NCI-H1092 treated with DMSO at 0.1 percent for 48 hours (cell line): Measurements from ENCODE around the gene FMN2.

Source experiments
- DNase-seq: peaks from one replicate; lab custom pipeline; 2025; lab: John Stamatoyannopoulos, UW

FMN2 gene

DNA sequence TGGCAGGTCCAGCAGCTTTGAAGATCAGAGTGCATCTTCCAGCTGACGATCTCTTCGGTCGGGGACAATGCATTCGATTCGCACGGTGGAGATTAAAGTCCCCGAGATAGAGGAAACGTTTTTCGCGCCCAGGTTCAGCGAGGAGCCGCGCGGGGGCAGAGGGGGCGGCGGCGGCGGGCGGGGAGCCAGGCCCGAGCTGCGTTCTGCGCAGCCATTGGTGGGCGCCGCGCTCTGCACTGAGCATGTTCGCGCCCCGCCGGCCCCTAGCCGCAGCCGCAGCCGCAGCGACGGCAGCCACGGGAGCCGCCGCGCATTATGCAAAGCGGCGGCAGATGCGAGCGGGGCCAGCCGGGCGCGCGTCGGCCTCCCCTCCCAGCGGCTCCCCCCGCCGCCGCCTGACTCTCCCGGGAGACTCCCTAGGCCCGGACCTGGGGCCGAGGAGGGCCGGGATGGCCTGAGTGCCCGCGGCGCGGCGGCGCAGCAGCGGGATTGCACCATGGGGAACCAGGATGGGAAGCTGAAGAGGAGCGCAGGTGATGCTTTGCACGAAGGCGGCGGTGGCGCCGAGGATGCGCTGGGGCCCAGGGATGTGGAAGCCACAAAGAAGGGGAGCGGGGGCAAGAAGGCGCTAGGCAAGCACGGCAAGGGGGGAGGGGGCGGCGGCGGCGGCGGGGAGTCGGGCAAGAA, at the start of gene FMN2:
TSS of gene FMN2 (plus strand) at position 270 of the 687 bp plus-strand sequence. CDS start at position 497, 227 bp downstream.
- peak; percentile 93 for DNase-seq

DNA sequence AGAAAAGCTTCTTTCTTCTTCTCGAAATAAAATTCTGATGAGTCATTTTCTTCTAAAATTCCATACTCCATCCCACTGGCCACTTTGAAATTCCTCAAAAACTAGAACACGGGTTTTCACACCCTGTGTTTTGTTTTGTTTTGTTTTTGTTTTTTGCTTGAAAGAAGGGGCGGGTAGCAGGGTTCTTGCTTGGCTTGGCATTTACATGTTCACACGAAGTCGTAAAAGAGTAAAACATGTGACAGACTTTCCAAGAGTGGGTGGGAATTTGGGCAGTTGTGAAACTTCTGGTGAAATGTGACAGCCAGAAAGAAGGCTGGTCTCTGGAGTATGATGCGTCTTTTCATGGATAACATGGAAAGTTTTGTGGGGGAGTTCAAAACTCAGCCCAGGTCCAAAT, 47.1 kb upstream of the FMN2 start:
- no peak for DNase-seq

DNA sequence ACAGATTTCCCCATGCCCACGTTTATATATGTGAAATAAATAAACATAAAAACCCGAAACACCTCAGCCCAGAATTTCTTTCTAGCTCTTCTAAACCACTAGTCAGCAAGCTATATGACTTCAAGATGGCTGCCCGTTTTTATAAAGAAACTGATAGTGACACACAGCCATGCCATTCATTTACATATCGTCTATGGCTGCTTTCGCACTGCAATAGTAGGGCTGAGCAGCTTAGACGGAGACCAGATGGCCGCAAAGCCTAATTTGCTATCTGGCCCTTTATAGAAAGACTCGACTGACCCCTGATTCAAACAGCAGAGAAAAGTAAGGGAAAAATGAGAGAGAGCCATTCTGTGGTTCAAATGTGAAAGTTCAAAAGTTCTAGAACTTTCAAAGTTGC, 45.7 kb upstream of the FMN2 start:
- DNase-seq: no peak

DNA sequence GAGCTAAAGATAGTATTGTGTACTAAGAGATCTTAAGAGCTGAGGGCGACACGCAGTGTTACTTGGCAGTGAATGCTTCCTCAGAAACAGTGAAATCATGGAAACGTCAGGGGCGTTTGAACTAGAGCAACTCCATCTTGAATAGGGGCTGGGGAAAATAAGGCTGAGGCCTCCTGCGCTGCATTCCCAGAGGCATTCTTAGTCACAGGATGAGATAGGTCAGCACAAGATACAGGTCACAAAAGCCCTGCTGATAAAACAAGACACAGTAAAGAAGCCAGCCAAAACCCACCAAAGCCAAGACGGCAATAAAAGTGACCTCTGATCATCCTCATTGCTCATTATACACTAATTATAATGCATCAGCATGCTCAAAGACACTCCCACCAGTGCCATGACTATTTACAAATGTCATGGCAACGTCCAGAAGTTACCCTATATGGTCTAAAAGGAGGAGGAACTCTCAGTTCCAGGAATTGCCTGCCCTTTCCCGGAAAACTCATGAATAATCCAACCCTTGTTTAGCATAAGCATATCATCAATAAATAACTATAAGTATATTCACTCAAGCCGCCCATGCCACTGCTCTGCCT, 37.5 kb upstream of the FMN2 start:
- no peak for DNase-seq

DNA sequence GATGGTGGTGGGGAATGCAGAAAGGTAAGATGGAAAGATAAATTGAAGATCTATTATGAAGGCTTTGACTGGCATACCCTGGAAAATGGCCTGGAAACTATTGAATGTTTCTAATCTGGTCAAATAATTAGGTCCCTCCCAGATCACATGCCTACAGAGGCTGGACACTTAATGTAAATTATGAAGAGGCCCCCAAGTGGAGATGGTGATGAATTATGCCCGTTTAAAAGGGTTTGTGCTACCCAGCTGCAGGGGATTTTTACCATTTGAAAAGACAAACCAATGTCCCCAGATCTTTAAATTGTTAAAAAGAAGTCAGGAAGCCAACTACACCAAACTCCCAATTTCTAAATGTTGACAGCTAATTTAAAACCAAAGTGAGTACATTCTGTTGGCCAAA, 35.7 kb upstream of the FMN2 start:
- DNase-seq: no peak

DNA sequence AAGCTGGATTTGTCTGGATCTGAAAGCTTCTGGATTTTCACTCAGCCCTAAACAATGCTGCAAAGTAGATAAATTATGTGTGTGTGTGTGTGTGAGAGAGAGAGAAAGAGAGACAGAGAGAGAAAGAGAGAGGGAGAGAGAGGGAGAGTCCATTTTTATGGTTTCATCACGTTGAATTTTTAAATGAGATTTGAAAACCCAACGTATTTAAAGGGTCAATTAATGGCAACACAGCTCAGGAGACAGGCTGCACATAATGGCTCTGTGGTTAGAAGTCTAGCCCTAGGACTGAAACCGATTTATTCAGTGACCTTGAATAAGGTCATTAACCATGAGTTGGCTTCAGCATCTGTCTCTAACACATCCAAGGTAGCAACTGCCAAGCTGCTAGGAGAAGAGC, 35.3 kb upstream of the FMN2 start:
- DNase-seq: peak; percentile 55

DNA sequence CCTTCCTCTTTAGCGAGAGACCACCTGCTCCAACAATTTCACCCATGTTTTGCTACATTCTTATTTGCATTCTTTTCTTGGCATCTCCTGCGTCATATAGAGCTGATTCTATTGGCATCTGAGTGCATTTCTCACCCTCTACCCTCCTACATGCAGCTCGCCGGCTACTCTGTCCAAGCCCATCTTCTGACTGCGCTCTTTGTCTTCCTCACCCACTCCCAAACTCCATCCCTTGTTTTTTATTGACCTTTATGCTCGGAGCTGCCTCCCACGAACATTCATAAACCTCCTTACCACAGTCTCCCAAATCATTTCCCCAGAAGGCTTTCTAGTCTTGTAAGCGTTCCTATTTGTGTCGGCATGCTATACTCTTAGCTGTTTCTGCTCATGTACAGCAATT, 33.6 kb upstream of the FMN2 start:
- no peak for DNase-seq

DNA sequence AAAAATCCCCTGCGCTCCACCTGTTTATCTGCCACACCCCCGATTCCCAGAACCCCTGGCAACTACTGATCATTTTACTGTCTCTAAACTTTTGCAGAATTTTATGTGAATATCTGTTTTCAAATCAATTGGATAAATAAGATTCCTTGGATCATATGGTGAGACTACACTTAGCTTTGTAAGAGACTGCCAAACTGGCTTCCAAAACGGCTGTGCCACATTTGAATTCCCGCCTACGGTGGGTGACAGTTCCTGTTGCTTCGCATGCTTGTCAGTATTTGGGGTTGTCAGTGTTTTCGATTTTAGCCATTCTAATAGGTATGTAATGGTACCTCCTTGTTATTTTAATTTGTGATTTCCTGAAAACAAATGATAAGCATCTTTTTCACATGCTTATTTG, 22.7 kb upstream of the FMN2 start:
- no peak for DNase-seq

DNA sequence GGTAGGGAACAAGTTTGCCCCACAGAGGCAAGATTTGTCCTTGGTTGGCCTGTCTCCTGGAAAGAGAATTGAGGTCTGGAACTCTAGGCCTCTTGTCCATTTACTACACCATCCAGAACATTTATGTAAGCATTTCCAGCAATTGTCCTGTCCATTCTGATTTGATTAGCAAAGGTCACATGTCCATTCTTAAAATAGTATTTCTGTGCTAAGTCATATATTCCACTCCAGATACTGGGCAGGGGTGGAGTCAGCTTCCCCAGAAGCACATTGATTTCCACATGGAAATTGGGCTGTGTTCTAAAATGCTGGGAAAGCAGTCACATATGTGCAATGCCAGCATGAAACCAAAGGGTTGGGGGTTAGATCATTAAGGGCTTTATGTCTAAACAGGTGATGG, 21.5 kb upstream of the FMN2 start:
- DNase-seq: no peak

DNA sequence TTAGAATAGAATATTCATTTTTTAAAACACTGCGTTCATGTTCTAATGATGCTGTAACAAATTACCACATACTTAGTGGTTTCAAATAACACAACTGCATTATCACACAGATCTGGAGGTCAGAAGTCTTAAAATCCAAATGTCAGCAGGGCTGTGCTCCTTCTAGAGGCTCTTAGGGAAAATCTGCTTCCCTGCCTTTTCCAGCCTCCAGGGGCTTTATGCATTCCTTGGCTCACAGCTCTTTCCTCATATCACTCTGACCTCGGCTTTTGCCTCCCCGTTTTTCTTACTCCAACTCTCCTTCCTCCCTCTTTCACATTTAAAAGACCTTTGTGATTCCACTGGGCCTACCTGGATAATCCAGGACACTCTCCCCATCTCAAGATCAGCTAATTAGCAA, 18.6 kb upstream of the FMN2 start:
- no peak for DNase-seq

DNA sequence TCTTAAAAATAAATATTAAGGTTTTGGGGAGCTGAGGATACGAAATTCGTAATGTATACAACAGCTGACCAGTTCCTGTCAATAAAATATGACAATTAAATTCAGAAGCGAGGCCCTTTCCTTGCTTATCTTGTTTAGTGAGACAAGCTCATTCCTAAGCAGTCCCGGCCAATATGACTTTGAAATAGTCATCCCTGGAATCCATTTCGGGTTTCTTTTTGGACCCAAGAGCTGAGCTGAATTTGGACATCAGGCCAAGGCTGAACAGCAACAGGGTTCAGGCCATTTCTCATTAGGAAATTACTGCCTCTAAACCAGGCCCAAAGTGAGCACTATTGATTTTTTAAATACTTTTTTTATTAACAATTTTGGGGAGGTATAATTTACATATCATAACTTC, 17.3 kb upstream of the FMN2 start:
- no peak for DNase-seq

DNA sequence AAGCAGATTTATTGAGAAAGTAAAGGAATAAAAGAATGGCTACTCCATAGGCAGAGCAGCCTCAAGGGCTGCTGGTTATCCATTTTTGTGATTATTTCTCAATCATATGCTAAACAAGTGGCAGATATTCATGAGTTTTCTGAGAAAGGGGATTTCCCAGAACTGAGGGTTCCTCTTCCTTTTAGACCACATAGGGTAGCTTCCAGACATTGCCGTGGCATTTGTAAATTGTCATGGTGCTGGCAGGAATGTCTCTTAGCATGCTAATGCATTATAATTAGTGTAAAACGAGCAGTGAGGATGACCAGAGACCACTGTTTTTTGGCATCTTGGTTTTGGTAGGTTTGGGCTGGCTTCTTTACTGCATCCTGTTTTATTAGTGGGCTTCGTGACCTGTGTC, 16.8 kb upstream of the FMN2 start:
- no peak for DNase-seq

DNA sequence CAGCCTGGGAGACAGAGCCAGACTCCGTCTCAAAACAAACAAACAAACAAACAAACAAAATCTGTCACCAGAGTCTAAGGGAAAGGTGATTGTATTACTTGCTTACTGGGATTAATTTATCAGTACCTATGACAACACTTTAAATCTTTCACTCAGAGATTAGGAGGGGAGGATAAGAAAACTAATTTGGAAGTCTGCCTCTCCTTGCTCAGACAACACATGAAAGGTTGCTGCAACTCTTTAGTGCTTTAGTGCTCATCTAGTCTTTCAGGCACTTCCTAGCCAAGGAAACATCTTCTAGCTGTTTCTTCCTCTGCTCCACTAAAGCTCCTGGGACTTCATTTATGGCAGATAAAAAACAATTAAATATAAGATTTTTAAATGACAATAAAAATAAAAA, 7.3 kb upstream of the FMN2 start:
- DNase-seq: no peak

DNA sequence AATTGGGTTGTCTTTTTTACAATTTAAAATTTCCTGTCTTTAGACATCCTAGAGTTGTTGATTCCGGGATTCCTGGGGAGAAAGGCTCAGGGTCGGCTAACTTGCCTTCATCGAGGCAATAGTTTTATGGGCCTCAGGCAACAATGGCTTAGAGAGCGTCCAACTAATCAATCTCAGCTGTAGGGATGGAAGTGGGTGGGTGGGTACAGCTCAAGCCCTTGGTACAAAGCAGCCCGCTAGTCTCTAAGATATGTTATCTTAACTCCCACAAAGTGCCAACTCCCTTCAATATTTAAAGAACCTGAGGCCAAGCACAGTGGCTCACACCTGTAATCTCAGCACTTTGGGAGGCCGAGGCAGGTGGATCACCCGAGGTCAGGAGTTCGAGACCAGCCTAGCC, 6.9 kb upstream of the FMN2 start:
- DNase-seq: no peak

DNA sequence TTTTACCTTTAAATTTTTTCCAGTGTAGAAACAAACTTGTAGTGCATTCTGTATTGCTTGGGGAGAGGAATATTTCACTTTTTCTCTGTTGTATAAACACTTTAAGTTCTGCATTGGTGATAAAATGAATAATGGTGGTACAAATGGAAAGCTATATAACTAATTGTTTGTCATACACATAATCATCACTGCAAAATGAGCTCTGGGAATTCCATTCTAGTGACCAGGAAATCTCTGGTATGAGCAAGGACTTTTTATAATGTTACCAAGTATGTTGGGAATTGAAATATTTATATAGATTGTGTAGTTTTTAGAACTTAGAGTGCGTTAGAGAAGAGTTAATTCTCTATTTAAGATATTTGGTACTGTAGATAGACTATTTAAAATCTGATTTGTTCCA, 5.0 kb upstream of the FMN2 start:
- no peak for DNase-seq

DNA sequence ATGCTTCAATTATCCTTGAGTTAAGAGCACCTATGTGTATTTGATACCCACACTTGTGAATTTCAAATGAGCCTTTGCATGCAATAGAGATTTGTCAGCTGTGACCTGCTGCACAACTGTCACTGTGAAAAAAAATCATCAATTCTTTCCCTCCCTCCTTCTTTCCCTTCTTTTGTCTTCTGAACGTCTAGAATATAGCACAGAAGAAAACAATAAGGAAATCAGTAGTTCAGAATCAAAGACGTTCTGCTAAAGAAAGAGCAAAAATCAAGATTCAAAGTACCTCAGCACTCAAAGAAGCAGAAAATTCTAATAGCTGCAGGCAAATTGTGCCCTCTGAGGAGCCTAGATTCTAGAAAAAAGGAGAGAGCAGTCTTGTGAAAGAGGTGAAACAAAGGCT, 1.7 kb upstream of the FMN2 start:
- peak; percentile 69 for DNase-seq

DNA sequence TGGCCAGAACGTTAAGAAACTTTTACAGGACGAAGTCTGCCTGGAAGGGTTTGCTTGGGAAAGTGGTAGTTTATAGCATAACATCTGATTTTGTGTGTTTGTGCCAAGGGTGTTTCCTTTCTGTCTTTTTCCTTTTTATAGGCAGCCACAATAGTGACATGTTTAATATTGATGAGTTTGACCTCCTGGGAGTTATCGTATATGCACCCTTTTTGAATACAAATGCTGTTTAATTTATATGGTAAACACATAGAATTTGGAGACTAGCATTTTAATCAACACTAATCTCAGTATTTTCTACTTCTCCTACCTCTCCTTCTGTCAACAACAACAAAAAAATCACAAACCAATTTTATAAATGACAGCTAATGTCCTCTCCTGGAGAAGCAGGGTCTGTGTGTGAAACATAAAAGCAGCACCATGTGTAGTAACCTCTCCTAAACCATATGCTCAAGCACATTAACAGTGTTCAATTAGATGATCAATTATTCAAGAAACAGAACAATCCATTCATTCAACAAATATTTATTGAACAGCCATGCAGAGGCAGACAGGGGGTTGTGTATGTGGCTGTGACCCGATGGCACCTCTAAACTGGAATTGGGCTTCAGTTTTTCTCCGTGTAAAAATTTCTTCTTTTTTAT, 604 bp upstream of the FMN2 start:
- peak; percentile 63 for DNase-seq

DNA sequence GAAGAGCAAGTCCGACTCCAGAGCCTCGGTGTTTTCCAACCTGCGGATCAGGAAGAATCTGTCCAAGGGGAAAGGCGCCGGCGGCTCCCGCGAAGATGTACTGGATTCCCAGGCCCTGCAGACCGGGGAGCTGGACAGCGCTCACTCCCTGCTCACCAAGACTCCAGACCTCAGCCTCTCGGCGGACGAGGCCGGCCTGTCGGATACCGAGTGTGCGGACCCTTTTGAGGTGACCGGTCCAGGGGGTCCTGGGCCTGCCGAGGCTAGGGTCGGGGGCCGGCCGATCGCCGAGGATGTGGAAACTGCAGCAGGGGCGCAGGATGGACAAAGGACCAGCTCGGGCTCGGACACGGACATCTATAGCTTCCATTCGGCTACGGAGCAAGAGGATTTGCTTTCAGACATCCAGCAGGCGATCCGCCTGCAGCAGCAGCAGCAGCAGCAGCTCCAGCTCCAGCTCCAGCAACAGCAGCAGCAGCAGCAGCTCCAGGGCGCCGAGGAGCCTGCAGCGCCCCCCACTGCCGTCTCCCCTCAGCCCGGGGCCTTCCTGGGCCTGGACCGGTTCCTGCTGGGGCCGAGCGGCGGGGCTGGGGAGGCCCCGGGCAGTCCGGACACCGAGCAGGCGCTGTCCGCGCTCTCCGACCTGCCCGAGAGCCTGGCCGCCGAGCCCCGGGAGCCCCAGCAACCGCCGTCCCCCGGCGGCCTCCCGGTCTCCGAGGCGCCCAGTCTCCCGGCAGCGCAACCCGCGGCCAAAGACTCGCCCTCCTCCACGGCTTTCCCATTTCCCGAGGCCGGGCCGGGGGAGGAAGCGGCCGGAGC, 827 bp downstream of the FMN2 start:
- peak; percentile 66 for DNase-seq

DNA sequence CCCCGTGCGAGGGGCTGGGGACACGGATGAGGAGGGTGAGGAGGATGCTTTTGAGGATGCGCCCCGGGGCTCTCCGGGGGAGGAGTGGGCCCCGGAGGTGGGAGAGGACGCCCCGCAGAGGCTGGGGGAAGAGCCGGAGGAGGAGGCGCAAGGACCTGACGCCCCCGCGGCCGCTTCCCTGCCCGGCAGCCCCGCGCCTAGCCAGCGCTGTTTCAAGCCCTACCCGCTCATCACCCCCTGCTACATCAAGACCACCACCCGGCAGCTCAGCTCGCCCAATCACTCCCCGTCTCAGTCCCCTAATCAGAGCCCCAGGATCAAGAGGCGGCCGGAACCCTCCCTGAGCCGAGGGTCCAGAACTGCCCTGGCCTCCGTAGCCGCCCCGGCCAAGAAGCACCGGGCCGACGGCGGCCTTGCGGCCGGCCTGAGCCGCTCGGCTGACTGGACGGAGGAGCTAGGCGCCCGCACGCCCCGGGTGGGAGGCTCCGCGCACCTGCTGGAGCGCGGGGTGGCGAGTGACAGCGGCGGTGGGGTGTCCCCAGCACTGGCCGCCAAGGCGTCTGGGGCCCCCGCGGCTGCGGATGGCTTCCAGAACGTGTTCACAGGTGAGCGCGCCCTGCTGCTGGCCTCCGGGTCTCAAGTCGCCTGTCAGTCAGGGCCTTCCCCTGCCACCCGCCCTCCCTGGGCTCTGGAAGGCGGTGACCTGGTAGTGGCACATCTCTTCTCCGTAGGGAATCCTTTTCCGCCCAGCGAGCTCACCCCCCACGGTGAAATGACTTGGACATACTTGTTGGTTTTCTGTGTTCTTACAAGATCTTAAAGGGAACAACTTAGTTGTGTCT, 1.7 kb downstream of the FMN2 start:
- peak; percentile 55 for DNase-seq

DNA sequence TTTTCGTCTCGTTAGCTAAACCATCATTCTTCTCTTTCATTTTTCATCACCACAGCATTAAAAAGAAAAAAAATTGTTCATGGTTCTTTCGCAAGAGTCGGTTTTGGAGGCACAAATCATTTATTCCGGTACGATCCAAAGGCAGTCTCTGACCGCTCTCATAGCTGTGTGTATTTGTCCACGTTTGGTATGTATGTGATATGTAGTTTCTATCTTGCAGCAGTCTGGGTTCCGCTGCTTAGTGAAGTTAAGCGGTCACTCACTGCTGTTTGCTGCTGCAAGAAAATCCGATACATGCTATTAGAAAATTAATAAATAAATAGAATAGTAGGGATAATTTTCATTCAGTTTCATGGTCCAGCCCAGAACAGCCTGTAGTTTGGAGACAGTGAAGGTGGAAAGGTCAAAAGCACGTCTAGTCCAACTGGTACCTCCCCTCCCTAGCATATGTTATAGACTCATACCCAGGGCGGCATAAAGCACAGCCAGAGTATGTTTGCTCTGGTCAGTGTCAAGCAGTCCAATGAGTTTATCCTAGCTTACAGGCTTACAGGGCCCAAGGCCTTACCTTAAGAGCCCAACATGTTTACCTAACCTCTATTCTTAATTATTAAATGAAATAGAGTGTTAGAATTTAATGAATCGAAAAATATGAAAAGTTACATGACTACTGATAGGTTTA, 2.5 kb downstream of the FMN2 start:
- DNase-seq: peak; percentile 20

DNA sequence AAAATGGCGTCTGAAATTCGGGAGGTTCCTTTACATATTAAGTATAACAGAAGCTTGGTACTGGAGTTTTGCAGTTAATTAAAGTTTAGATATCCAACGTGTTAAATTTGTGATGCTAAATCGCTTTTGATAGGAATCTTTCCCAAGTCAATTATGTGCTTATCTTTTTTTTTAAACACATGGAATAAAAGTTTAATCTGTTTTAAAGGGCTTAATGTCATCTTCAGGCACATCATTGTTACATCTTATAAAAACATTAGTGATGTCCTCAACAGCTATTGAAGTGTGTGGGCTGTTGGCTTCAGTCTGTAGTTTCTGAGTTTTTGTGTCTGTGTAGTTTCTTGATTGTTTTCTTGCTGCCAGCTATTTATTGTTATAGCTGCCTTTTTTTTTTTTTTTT, 5.3 kb downstream of the FMN2 start:
- no peak for DNase-seq
